ENCODE results near the gene TSR1. TPM values are rescaled to one million over a fixed set of nuclear protein-coding genes. Genes with fewer than 3 reads are reported as not detected.

The TSR1 gene
- total RNA-seq, 4 donors from 2014 or later: 2.1 to 43.3 (median 23.5) TPM

DNA sequence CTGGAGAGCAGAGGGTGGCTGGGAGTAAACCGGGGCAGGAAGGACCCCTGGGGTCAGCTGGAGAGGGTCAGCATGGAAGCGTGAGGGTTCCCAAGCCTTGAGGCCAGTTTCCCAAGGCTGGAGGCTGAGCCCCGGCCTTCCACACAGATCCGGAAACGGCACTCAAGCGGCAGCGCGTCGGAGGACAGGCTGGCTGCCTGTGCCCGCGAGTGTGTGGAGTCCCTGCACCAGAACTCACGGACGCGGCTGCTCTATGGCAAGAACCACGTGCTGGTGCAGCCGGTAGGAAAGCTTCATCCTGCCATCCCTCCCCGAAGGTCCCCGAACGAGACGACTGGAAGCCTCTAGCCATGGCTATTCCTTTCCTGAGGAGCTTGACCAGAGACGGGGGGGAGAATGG, 27.1 kb upstream of the TSR1 start:
- no peaks in the 10 kb centered on the region for H3K4me1 ChIP-seq
- H3K9me3 ChIP-seq: no peaks in the 10 kb centered on the region
- no peak for DNase-seq
- no peak overlapping the region for H3K4me3 ChIP-seq
- no peak for TF ChIP-seq POLR2A (IDR thresholded peaks at IDR 0.05)
- TF ChIP-seq, protein P1, sequence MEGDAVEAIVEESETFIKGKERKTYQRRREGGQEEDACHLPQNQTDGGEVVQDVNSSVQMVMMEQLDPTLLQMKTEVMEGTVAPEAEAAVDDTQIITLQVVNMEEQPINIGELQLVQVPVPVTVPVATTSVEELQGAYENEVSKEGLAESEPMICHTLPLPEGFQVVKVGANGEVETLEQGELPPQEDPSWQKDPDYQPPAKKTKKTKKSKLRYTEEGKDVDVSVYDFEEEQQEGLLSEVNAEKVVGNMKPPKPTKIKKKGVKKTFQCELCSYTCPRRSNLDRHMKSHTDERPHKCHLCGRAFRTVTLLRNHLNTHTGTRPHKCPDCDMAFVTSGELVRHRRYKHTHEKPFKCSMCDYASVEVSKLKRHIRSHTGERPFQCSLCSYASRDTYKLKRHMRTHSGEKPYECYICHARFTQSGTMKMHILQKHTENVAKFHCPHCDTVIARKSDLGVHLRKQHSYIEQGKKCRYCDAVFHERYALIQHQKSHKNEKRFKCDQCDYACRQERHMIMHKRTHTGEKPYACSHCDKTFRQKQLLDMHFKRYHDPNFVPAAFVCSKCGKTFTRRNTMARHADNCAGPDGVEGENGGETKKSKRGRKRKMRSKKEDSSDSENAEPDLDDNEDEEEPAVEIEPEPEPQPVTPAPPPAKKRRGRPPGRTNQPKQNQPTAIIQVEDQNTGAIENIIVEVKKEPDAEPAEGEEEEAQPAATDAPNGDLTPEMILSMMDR (IDR thresholded peaks at IDR 0.05): no peak
- H3K27me3 ChIP-seq: no peaks in the 10 kb centered on the region
- intact Hi-C loops (cut with DNase I; ENCODE audit: low total_unique reads): no loop called here
- no peaks in the 10 kb centered on the region for H3K36me3 ChIP-seq
- H3K27ac ChIP-seq: no peak overlapping the region

DNA sequence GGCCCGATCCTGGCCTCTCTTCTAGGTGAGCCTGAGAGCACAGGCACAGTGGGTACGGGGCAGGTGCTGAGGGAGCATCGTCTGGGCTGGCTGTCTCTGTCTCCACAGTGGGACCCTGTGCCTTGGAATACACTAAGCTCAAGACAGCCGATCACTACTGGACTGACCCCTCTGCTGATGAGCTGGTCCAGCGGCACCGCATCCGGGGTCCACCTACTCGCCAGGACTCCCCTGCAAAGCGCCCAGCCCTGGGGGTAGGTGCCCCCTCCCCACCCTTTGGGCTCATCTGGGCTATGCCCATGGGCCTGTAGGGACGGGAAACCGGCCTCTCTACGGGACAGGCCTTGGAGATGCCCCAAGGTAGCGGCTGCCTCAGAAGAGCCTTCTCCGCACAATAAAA, 26.6 kb upstream of the TSR1 start:
- intact Hi-C loops (cut with DNase I; ENCODE audit: low total_unique reads): no loop called here

DNA sequence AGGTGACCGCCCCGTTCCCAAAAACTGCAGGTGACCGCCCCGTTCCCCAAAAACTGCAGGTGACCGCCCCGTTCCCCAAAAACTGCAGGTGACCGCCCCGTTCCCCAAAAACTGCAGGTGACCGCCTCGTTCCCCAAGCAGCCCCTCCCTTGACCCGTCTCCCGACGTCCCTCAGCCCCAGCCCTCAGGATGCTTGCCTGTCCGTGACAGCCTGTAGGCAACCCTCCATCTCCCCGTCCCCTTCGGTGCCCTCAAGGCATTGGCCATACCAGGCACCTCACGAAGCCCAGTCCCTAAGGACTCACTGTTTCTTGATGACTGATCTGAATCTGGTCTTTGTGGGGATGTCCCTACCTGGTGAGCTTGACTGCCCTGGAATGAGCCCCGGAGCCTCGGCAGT, 26.2 kb upstream of the TSR1 start:
- TF ChIP-seq, protein P1 (IDR thresholded peaks at IDR 0.05): no peak
- no peak for TF ChIP-seq POLR2A (IDR thresholded peaks at IDR 0.05)
- intact Hi-C loops (cut with DNase I; ENCODE audit: low total_unique reads): no loop called here
- Histone ChIP-seq H3K4me1 (no peaks in the 10 kb centered on the region), H3K27me3 (no peaks in the 10 kb centered on the region), H3K9me3 (no peaks in the 10 kb centered on the region), H3K36me3 (no peaks in the 10 kb centered on the region), H3K4me3 (no peak overlapping the region), H3K27ac (no peak overlapping the region)
- DNase-seq: no peak

More for the DNA sequence above, 26.6 kb upstream of the TSR1 start:
- Histone ChIP-seq H3K27me3 (no peaks in the 10 kb centered on the region), H3K9me3 (no peaks in the 10 kb centered on the region), H3K27ac (no peak overlapping the region), H3K4me1 (no peaks in the 10 kb centered on the region), H3K36me3 (no peaks in the 10 kb centered on the region), H3K4me3 (no peak overlapping the region)
- no peak for TF ChIP-seq POLR2A (IDR thresholded peaks at IDR 0.05)
- TF ChIP-seq, protein P1 (IDR thresholded peaks at IDR 0.05): no peak
- no peak for DNase-seq

DNA sequence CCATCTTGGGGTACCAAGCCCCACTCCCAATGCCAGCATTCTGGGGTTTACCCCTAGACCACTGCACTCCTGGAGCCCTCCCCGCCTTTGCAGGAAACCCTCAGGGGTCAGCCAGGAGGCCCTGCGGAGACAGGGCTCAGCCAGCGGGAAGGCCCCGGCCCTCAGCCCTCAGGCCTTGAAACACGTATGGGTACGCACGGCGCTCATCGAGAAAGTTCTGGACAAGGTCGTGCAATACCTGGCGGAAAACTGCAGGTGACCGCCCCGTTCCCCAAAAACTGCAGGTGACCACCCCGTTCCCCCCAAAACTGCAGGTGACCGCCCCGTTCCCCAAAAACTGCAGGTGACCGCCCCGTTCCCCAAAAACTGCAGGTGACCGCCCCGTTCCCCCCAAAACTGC, 25.8 kb upstream of the TSR1 start:
- DNase-seq: no peak
- H3K9me3 ChIP-seq: no peaks in the 10 kb centered on the region
- intact Hi-C loops (cut with DNase I; ENCODE audit: low total_unique reads): no loop called here
- no peak for TF ChIP-seq POLR2A (IDR thresholded peaks at IDR 0.05)
- TF ChIP-seq, protein P1 (IDR thresholded peaks at IDR 0.05): no peak
- H3K27me3 ChIP-seq: no peaks in the 10 kb centered on the region
- H3K4me3 ChIP-seq: no peak overlapping the region
- H3K36me3 ChIP-seq: no peaks in the 10 kb centered on the region
- no peaks in the 10 kb centered on the region for H3K4me1 ChIP-seq
- H3K27ac ChIP-seq: no peak overlapping the region

DNA sequence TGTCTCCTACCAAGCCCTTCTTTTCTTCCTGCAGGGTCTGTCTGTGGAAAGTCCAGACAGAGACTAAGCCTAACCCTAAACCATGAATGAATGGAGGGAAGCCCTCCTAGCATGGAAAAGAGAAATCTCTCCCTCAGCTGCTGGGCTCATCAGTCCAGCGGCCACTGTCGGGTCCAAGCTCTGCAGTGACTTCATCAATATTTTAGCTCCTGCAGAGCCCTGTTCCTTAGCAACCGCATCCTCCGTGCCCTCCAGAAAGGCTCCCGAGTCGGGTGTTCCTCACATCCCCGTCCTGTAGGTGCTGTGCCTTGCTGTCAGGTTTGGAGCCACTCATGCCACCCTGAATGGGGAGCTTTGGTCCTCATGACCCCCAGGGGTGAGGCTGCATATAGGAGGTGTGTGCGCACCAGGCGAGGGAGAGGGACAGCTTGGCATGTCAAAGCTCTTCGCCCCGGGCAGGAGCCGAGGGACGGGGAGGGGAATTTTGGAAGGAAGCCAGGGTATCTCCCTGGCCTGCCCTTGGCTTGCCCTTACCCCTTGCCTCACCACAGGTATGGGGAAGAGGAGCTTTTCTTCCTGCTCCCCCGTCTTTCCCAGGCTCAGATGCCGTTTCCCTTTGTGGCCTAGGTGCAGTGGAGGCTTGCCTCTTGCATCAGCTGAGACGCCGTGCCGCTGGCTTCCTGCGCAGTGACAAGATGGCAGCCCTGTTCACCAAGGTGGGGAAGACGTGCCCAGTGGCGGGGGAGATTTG, 24.9 kb upstream of the TSR1 start:
- Histone ChIP-seq H3K4me1 (no peaks in the 10 kb centered on the region), H3K4me3 (no peak overlapping the region), H3K27me3 (no peaks in the 10 kb centered on the region), H3K36me3 (no peaks in the 10 kb centered on the region), H3K27ac (no peak overlapping the region), H3K9me3 (no peaks in the 10 kb centered on the region)
- no peak for TF ChIP-seq POLR2A (IDR thresholded peaks at IDR 0.05)
- intact Hi-C loops (cut with DNase I; ENCODE audit: low total_unique reads): no loop called here
- no peak for DNase-seq
